Measurements from ENCODE around the gene TRPM2. TPM values are rescaled to one million over a fixed set of nuclear protein-coding genes. Genes with fewer than 3 reads are reported as not detected.

The TRPM2 gene
- polyA plus RNA-seq, 3 donors: 0.81 to 1.4 (median 1.2) TPM

GRCh38 chr21:44365967-44366585 lies 12.7 kb downstream of the TRPM2 start:
- no peak for DNase-seq (ENCODE audit: extremely low read depth in 1 of 11, low read depth in 9 of 11, low spot score in 4 of 11)

DNA sequence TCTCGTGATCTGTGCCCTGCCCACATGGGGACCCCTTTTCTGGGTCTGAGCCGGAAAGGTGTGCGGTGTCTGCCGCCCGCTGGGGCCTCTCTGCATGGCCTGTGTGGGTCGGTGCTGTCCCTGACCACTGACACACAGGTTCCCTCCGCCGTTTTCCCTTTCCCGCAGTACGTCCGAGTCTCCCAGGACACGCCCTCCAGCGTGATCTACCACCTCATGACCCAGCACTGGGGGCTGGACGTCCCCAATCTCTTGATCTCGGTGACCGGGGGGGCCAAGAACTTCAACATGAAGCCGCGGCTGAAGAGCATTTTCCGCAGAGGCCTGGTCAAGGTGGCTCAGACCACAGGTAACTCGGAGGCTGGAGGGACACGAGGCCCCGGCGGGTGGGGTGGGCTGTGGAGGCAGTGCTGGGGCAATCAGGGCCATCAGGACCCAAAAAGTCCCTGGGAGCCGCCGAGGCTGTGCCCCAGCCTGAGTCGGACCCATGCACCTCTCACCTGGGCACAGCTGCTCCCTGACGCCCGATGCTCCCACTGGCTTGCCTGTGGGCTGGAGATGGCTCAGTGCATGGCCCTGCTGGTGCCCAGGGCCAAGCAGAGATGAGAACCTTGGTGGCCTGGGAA lies 13.3 kb downstream of the TRPM2 start:
- DNase-seq (ENCODE audit: extremely low read depth in 1 of 11, low read depth in 9 of 11, low spot score in 4 of 11): no peak

DNA sequence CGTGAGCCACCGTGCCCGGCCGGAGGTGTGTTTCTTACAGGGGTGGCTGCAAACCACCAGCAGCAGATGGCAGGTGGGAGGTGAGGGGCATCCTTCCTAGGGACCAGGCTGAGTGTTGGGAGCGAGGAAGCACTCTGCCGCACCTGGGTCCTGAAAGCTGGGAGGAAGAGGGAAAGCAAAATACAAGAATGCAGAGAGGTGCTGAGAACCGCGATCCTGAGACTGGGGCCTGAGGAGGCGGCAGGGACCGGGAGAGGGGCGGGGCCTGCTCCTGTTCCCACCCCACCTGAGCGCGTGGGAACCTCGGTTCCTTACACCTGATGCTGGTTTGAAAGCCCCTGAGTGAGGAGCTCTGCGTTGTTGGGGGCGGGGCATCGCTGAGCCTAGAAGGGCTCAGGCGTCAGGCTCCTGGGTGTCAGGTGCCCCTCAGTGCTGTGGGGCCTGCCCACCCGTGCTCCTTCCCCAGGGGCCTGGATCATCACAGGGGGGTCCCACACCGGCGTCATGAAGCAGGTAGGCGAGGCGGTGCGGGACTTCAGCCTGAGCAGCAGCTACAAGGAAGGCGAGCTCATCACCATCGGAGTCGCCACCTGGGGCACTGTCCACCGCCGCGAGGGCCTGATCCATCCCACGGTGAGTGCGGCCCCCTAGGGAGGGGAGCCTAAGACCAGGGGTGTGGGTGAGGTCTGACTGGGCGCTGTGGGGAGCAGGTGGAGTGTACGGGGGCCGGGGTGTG lies 15.5 kb downstream of the TRPM2 start:
- DNase-seq (ENCODE audit: extremely low read depth in 1 of 11, low read depth in 9 of 11, low spot score in 4 of 11): no peak

DNA sequence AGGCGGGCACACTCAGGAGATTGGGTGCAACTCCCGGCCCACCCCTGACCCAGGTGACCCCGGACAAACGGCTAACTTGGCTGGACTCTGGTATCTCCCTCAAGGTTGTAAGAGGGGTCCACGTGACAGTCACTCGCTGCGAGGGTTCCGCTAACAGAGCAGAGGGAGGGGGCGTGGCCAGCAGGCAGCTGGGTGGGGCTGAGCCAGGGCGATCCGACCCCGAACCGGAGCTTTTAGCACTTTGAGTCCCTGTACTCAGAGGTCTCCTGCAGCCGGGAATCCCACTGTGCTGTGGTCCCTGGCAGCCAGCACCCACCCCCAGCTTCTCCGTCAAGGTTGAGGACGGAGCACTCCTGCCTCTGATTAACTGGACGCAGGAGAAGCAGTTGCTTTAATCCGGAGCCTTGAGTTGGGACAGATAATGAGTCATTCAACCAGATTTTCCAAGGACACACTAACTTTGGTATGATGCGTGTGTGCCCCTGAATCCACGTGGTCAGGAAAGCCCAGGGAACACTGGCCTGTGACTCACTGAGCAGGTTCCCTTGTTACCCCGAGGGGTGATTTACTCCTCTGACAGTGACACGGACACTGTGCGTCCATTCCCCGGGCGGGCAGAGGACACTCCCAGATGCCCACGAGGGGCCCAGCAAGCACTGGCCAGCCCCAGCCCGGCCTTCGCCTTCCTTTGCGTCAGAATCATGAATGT lies 16.8 kb downstream of the TRPM2 start:
- DNase-seq (ENCODE audit: extremely low read depth in 1 of 11, low read depth in 9 of 11, low spot score in 4 of 11): peak in 7 of 11 donors; percentile 11 to 45 (median 36)

GRCh38 chr21:44370786-44371410 lies 17.5 kb downstream of the TRPM2 start:
- DNase-seq (ENCODE audit: extremely low read depth in 1 of 11, low read depth in 9 of 11, low spot score in 4 of 11): no peak

DNA sequence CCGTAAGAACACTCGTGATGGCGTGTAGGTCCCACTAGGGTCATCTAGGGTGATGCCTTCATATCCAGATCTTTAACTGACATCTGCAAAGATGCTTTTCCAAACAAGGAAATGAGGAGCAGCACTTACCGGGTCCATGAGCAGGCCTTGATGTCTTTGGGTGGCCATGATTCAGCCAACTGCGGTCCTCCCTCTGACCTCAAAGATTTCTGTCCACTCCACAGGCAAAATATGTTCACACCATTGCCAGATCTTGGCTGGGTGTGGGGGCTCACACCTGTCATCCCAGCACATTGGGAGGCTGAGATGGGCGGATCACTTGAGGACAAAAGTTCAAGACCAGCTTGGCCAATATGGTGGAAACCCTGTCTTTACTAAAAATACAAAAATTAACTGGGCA lies 18.2 kb downstream of the TRPM2 start:
- DNase-seq (ENCODE audit: extremely low read depth in 1 of 11, low read depth in 9 of 11, low spot score in 4 of 11): no peak

DNA sequence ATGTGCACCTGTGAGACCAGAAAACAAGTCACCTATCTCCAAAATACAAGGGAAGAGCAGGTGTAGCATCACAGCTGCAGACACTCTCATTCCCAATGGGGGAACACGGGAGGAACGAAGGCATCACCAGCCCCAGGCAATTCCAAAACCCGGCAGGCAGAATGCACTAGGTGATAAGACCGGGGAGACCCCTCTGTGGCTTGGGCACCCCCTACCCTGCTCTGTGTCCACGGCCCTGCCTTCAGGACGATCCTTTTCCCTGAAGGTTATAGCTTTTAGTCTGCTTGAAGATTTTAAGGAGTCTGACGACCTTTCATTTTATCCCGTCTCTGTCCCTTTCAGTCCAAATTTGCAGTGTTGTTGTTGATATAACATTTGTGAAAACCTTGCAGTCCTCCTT lies 19.2 kb downstream of the TRPM2 start:
- DNase-seq (ENCODE audit: extremely low read depth in 1 of 11, low read depth in 9 of 11, low spot score in 4 of 11): no peak

DNA sequence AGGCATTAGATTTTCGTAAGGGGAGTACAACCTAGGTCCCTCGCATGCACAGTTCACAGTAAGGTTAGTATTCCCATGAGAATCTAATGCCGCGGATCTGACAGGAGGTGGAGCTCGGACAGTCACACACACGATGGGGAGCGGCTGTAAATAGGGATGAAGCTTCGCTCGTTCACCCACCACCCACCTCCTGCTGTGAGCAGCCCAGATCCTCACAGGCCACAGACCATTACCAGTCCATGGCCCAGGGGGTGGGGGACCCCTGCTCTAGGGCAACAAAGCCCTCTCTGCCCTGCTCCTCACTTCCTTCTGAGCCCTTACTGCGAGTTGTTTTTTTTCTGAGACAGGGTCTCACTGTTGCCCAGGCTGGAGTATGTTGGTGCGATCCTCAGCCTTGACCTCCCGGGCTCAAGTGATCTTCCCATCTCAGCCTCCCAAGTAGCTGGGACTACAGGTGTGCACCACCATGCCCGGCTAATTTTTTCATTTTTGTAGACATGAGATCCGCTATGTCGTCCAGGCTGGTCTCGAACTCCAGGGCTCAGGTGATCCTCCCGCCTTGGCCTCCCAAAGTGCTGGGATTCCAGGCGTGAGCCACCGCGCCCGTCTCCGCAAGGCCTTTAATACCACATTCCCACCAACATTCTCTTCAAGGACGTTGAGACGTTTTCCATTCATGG lies 21.3 kb downstream of the TRPM2 start:
- no peak for DNase-seq (ENCODE audit: extremely low read depth in 1 of 11, low read depth in 9 of 11, low spot score in 4 of 11)

DNA sequence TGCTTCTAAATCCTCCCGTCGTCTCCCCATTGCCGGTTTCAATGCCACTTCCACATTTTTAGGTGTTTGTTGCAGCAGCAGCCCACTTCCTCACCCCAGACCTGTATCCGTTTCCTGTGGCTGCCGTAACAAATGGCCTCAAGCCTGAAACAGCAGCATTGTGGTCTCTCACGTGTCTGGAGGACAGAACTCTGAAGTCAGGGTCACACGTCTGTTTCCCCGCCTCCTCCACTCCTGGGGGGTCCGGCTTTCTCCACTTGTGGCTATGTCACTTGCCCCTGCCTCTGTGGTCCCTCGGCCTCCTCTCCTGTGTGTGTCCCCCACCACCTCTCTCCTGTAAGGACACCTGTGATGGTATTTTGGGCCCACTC lies 21.8 kb downstream of the TRPM2 start:
- no peak for DNase-seq (ENCODE audit: extremely low read depth in 1 of 11, low read depth in 9 of 11, low spot score in 4 of 11)

DNA sequence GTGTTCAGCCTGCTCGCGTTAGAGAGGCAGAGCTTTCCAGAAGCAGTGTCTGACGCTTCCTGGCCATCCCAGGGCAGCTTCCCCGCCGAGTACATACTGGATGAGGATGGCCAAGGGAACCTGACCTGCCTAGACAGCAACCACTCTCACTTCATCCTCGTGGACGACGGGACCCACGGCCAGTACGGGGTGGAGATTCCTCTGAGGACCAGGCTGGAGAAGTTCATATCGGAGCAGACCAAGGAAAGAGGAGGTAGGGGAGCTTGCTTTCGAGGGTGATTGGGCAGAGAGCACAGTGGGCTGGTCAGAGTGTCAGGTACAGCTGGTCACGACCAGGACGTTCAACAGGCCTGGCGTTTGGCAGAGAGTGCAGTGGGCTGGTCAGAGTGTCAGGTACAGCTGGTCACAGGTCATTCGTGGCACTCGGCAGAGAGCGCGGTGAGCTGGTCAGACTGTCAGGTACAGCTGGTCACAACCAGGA lies 22.4 kb downstream of the TRPM2 start:
- no peak for DNase-seq (ENCODE audit: extremely low read depth in 1 of 11, low read depth in 9 of 11, low spot score in 4 of 11)

DNA sequence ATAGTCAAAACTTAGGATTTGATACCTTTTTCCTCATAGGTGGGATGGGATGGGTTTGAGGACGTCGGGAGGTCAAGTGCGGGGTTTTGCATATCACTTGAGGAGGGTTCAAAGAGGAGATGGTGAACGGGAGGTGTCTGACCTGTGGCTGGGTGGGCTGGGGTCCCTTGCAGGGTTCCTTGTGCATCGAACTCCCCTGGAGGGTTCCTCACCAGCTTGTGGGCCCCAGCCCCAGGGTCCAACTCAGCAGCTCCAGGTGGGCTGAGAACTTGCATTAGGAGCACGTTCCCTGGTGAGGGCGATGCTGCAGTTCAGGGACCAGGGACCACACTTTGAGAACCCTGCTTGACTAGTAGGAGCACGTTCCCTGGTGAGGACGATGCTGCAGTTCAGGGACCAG lies 23.2 kb downstream of the TRPM2 start:
- no peak for DNase-seq (ENCODE audit: extremely low read depth in 1 of 11, low read depth in 9 of 11, low spot score in 4 of 11)

GRCh38 chr21:44377201-44377921 lies 23.9 kb downstream of the TRPM2 start:
- DNase-seq (ENCODE audit: extremely low read depth in 1 of 11, low read depth in 9 of 11, low spot score in 4 of 11): no peak

DNA sequence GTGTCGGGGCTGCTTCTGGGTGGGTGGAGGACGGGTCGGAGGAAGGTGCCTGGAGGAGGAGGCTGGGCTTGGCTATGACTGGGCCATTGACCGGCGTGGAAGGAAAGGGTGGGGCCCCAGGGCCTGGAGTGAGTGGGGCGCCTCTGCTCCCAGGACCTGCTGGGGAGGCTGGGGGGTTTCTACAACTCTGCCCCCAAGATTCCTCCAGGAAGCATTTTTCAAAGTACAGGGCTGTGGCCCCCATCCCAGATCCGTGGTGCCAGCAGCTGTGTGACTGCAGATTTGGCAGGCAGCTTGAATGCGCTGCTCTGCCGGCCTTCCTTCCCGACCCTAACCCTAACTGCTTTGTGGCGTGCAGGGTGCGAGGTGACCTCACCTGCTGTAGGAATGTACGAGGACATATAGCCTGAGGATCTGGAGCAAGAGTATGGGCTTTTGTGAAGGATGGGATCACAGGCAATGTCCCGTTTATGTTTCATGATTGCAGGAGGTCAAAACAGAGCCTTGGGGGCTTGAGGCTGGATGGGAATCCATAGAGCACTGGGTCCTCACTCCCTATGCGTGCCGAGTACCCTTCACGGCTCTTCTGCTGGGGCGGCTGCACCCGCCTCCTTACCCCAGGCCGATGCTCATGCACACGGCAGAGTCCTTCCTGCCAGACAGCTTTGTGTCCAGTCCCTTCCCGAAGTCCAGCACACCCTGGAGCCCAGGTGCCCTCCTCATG lies 24.7 kb downstream of the TRPM2 start:
- DNase-seq (ENCODE audit: extremely low read depth in 1 of 11, low read depth in 9 of 11, low spot score in 4 of 11): no peak

- no peak for DNase-seq (ENCODE audit: extremely low read depth in 1 of 11, low read depth in 9 of 11, low spot score in 4 of 11)
Measured at GRCh38 chr21:44378646-44379514, 25.5 kb downstream of the TRPM2 start.

GRCh38 chr21:44379515-44379848 lies 26.1 kb downstream of the TRPM2 start:
- no peak for DNase-seq (ENCODE audit: extremely low read depth in 1 of 11, low read depth in 9 of 11, low spot score in 4 of 11)

DNA sequence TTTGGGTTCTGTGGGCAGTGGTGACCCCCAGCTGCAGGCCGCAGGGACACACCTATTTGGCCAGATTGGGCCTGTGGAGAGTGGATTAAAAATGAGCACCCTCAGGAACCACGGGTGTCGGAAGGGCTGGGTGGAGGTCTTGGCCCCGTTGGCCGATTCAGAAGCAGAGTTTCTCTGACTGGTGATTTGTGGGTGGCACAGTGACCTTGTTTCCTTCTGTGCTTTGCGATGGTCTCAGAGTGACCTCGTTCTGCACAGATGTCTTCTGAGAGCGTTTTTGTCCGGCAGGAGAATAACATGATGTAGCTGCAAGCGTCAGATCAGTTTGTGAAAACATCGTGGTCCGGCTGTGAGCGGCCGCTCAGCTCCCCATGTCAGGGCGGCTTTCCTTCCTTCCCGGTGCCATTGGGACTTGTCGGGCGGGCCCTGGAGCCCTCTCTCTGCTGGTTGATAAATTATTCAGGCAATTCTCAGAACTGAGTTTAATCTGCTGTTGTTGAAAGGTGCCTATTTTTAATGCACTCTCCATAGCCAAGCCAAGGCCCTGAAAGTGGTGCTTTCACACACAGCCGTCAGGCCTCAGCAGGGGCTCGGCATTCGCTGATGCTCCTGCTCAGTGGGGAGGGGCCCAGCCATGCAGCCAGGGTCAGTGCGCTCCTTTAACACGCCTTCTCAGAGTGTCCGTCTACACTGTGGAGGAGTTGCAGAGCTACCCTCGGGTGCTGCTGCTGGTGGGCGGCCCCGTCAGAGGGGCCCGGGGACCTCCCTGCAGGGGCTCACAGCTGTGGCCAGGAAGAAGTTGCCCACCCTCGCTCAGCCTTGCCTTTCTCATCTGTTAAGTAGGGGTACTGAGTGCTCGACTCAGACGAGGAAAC lies 26.8 kb downstream of the TRPM2 start:
- DNase-seq (ENCODE audit: extremely low read depth in 1 of 11, low read depth in 9 of 11, low spot score in 4 of 11): no peak

Measured in renal cortex interstitium (tissue), 11 donors.